ENCODE results near the gene ST6GAL1.
A peak's percentile ranks its signal among the peaks of the same experiment; 100 is the strongest.

The ST6GAL1 gene

GRCh38 chr3:186929186-186929585 lies 1.1 kb upstream of the ST6GAL1 start:
- Histone ChIP-seq H3K27me3 (no peaks in the 10 kb centered on the region), H3K27ac (peak overlapping the region in 1 of 2 donors; percentile 93), H3K4me3 (no peak overlapping the region), H3K4me1 (peaks cover 0 to 28% (median 23%) of the 10 kb centered on the region in 4 donors), H3K9me3 (no peaks in the 10 kb centered on the region), H3K36me3 (no peaks in the 10 kb centered on the region)
- no peak for TF ChIP-seq CTCF (IDR thresholded peaks at IDR 0.05)
- no peak for DNase-seq
- intact Hi-C loops (cut with DNase I; ENCODE audit: low total_unique reads), result no loop called here

- Histone ChIP-seq H3K36me3 (no peaks in the 10 kb centered on the region), H3K27ac (peak overlapping the region; percentile 85 to 93)
These were observed 641 bp upstream of the ST6GAL1 start for GRCh38 chr3:186929685-186930084.

GRCh38 chr3:186930641-186931531 lies 560 bp downstream of the ST6GAL1 start:
- H3K9me3 ChIP-seq, result no peaks in the 10 kb centered on the region
- intact Hi-C loops (cut with DNase I; ENCODE audit: low total_unique reads), result loop anchor here (5.0 to 10.0 kb wide), 4 partner anchors 46 to 256 kb away; no protein-coding TSS in a partner anchor
- TF ChIP-seq CTCF (IDR thresholded peaks at IDR 0.05), result no peak
- peaks cover 0 to 32% (median 26%) of the 10 kb centered on the region in 4 donors for H3K4me1 ChIP-seq
- peak overlapping the region; percentile 82 to 91 for H3K4me3 ChIP-seq
- peak; percentile 69 to 84 for DNase-seq
- no peaks in the 10 kb centered on the region for H3K27me3 ChIP-seq
- peaks cover 0 to 4% (median 0%) of the 10 kb centered on the region in 3 donors for H3K36me3 ChIP-seq
- peak overlapping the region; percentile 85 to 93 for H3K27ac ChIP-seq

More at GRCh38 chr3:186929685-186930084, 641 bp upstream of the ST6GAL1 start:
- Histone ChIP-seq H3K27me3 (no peaks in the 10 kb centered on the region), H3K9me3 (no peaks in the 10 kb centered on the region), H3K4me1 (peaks cover 0 to 32% (median 26%) of the 10 kb centered on the region in 4 donors), H3K4me3 (peak overlapping the region; percentile 82 to 91)
- intact Hi-C loops (cut with DNase I; ENCODE audit: low total_unique reads), result loop anchor here (5.0 to 10.0 kb wide), 4 partner anchors 48 to 258 kb away; no protein-coding TSS in a partner anchor
- no peak for TF ChIP-seq CTCF (IDR thresholded peaks at IDR 0.05)
- no peak for DNase-seq

GRCh38 chr3:186931532-186932280 lies 1.4 kb downstream of the ST6GAL1 start:
- intact Hi-C loops (cut with DNase I; ENCODE audit: low total_unique reads), result loop anchor here (5.0 to 10.0 kb wide), 4 partner anchors 46 to 256 kb away; no protein-coding TSS in a partner anchor
- H3K27ac ChIP-seq, result peak overlapping the region; percentile 85 to 93

More at GRCh38 chr3:186931532-186932280, 1.4 kb downstream of the ST6GAL1 start:
- Histone ChIP-seq H3K9me3 (no peaks in the 10 kb centered on the region), H3K27me3 (no peaks in the 10 kb centered on the region), H3K4me3 (peak overlapping the region; percentile 82 to 91), H3K4me1 (peaks cover 0 to 32% (median 26%) of the 10 kb centered on the region in 4 donors), H3K36me3 (peaks cover 0 to 4% (median 0%) of the 10 kb centered on the region in 3 donors)
- DNase-seq, result peak; percentile 41 to 75
- TF ChIP-seq CTCF (IDR thresholded peaks at IDR 0.05), result no peak

All from tibial artery (tissue), 4 donors.